HG02678 (cell line): ENCODE results near the gene LLGL2.
"Not testable (repeated sequence)": the region's sequence is repeated elsewhere in the genome, so short reads cannot be mapped to it uniquely, and the experiment has no call there.

ENCODE experiments used
- ATAC-seq: cut with Tn5 transposase; IDR thresholded peaks from one replicate; pipeline ENCODE4 v1.9.1; 2021; ENCODE audit warnings: mild to moderate bottlenecking, moderate library complexity; ENCODE audit not compliant: unreplicated experiment

LLGL2 gene

GRCh38 chr17:75524970-75525805 is at the start of gene LLGL2:
LLGL2 (plus strand) TSS chr17:75525697; CDS start chr17:75543427, 17,730 bp downstream.
- ATAC-seq: peak; percentile 85

GRCh38 chr17:75475851-75476250 is 49.6 kb upstream of the LLGL2 start:
- ATAC-seq: no peak

GRCh38 chr17:75476271-75476671 is 49.2 kb upstream of the LLGL2 start:
- ATAC-seq: no peak

- no peak for ATAC-seq
These were observed 48.6 kb upstream of the LLGL2 start for GRCh38 chr17:75476752-75477489.

GRCh38 chr17:75477490-75477862 is 48.0 kb upstream of the LLGL2 start:
- ATAC-seq: not testable (repeated sequence)

GRCh38 chr17:75478508-75478907 is 47.0 kb upstream of the LLGL2 start:
- no peak for ATAC-seq

- no peak for ATAC-seq
These were observed 45.2 kb upstream of the LLGL2 start for GRCh38 chr17:75480281-75480680.

GRCh38 chr17:75481194-75482068 is 44.1 kb upstream of the LLGL2 start:
- no peak for ATAC-seq

GRCh38 chr17:75482098-75482942 is 43.2 kb upstream of the LLGL2 start:
- ATAC-seq: no peak

GRCh38 chr17:75485688-75486087 is 39.8 kb upstream of the LLGL2 start:
- no peak for ATAC-seq

GRCh38 chr17:75486151-75486550 is 39.3 kb upstream of the LLGL2 start:
- ATAC-seq: no peak

- ATAC-seq: no peak
These were observed 38.5 kb upstream of the LLGL2 start for GRCh38 chr17:75486951-75487350.

- no peak for ATAC-seq
These were observed 38.0 kb upstream of the LLGL2 start for GRCh38 chr17:75487351-75488070.

- no peak for ATAC-seq
These were observed 36.6 kb upstream of the LLGL2 start for GRCh38 chr17:75488693-75489510.

- no peak for ATAC-seq
These were observed 36.0 kb upstream of the LLGL2 start for GRCh38 chr17:75489511-75489955.

GRCh38 chr17:75490173-75490743 is 35.2 kb upstream of the LLGL2 start:
- ATAC-seq: no peak

GRCh38 chr17:75490953-75491649 is 34.4 kb upstream of the LLGL2 start:
- ATAC-seq: no peak

- no peak for ATAC-seq
These were observed 33.8 kb upstream of the LLGL2 start for GRCh38 chr17:75491680-75492079.
